Astrocyte of the spinal cord (primary cell): Measurements from ENCODE around the gene MCC.

Experiments used
- DNase-seq: peaks from one replicate; pipeline ENCODE4 v3.0.0; 2011; ENCODE audit warnings: low read depth, low spot score
- H3K4me3 ChIP-seq: 2 replicates; pipeline ENCODE4 v1.5.1; 2011; ENCODE audit warnings: low read depth, mild to moderate bottlenecking, low read length, moderate library complexity
- in situ Hi-C: cut with HindIII; loops from 2 replicates; pipeline ENCODE4 v1.10.0; 2017; ENCODE audit warnings: low sequenced_read_pairs
- TF ChIP-seq, protein P1 (sequence below): IDR thresholded peaks from 2 replicates; pipeline ENCODE4 v1.5.1; 2012; ENCODE audit warnings: low read depth, mild to moderate bottlenecking, low read length, inconsistent platforms

Gene MCC

DNA sequence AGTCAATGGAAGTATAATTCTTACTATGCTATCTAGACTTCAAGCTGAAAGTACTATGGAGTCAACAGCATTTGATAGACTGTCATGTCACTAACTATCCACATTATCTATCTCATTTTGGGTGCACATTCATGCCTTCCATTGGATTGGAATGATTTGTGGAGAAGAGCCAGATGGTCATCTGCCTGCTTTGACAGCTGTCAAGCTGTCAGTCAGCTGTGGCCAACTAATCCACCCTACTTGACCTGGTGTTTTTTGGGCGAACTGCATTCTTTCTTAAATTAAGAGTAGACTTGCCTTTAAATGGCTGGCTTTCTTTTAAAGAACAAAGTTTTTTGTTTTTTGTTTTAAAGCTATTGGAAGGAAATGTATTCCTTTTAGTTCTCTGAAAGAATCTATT lies 360.2 kb downstream of the MCC start:
- TF ChIP-seq, protein P1, sequence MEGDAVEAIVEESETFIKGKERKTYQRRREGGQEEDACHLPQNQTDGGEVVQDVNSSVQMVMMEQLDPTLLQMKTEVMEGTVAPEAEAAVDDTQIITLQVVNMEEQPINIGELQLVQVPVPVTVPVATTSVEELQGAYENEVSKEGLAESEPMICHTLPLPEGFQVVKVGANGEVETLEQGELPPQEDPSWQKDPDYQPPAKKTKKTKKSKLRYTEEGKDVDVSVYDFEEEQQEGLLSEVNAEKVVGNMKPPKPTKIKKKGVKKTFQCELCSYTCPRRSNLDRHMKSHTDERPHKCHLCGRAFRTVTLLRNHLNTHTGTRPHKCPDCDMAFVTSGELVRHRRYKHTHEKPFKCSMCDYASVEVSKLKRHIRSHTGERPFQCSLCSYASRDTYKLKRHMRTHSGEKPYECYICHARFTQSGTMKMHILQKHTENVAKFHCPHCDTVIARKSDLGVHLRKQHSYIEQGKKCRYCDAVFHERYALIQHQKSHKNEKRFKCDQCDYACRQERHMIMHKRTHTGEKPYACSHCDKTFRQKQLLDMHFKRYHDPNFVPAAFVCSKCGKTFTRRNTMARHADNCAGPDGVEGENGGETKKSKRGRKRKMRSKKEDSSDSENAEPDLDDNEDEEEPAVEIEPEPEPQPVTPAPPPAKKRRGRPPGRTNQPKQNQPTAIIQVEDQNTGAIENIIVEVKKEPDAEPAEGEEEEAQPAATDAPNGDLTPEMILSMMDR = no peak
- H3K4me3 ChIP-seq = no peak overlapping the region
- in situ Hi-C loops = no loop called here
- no peak for DNase-seq

DNA sequence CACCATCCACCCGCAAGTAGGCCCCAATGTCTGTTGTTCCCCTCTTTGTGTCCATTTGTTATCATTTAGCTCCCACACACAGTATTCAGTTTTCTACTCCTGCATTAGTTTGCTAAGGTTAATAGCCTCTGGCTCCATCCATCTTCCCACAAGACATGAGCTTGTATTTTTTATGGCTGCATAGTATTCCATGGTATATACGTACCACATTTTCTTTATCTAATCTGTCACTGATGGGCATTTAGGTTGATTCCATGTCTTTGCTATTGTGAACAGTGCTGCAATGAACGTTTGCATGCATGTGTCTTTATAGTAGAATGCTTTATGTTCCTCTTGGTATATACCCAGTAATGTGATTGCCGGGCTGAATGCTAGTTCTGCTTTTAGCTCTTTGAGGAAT lies 361.2 kb downstream of the MCC start:
- DNase-seq = no peak

DNA sequence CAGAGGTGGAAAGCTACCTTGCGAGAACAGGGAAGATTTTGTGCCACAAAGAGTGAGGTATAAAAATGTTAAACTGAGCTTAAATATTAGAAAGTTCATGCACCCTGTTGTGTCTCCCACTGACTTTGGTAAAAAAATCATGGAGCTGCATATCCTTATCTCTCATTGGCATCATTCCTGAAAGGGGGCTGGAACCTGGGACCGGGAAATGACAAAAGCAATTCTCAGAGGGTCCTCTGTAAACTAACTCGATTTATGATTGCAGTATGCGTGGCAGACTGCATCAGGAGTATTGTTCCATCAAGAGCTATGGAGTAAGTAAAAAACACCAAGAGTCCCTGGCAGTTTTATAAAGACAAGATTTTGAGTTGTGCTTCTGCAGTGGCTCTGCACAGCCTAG lies 362.9 kb downstream of the MCC start:
- H3K4me3 ChIP-seq = no peak overlapping the region
- TF ChIP-seq, protein P1 = no peak
- DNase-seq = no peak
- in situ Hi-C loops = no loop called here

More for the DNA sequence above, 361.2 kb downstream of the MCC start:
- in situ Hi-C loops = no loop called here
- TF ChIP-seq, protein P1 = no peak
- no peak overlapping the region for H3K4me3 ChIP-seq

DNA sequence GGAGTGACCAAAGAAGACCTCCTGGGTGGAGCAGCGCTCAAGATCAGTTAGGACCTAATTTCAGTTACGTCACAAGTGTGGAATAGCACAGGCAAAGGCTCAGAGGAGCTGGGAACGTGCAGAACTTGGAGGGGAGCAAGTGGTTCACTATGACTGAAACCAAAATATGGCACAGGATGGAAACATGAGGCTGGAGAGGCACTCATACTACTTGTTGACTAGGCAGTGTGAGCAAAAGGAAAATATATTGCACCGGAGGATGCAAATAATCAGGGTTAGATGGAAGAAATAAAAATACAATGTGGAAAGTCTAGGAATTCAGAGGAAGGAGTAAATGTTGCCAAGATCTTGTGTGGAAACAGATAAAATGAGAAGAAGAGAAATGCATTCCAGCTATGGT lies 363.3 kb downstream of the MCC start:
- H3K4me3 ChIP-seq = no peak overlapping the region
- in situ Hi-C loops = no loop called here
- TF ChIP-seq, protein P1 = no peak
- no peak for DNase-seq

DNA sequence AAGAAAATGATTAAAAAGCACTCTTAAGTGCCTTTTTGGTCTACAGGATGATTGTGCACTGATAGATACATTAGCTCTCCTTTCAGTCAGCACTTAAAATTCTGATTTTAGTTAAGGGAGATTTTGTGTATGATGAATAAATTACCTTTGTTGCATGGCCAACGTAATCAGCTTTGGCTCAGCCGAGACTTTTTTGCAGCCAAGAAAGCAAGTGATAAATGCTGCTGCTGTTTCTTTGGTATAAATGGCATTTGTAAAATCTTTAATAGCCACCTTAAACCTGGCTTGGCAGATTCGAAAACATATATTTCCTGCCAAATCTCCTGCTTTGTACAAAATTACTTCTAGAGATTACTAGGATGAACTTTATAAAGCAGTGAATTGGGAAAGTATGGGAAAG lies 364.0 kb downstream of the MCC start:
- DNase-seq = no peak
- TF ChIP-seq, protein P1 = no peak
- H3K4me3 ChIP-seq = no peak overlapping the region
- in situ Hi-C loops = no loop called here

DNA sequence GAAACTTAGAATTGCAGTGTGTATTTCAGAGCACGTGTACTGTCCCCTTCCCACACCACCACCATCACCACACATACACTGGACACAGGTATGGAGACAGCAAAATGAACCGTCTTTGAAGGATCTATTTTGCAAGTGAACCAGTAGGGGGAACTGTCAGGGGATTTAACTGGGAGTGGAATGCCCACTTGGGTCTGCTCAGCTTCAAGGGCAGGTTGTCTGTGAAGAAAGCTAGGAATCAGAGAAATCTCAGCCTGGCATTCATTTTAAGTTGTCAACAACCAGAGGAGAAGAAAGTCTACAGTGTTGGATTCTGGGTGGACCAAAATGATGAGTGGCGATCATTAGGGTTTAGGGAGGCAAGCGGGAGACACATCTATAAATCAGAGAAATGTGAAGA lies 364.6 kb downstream of the MCC start:
- in situ Hi-C loops = no loop called here
- DNase-seq = peak; percentile 5
- TF ChIP-seq, protein P1 = peak; percentile 45
- H3K4me3 ChIP-seq = no peak overlapping the region

DNA sequence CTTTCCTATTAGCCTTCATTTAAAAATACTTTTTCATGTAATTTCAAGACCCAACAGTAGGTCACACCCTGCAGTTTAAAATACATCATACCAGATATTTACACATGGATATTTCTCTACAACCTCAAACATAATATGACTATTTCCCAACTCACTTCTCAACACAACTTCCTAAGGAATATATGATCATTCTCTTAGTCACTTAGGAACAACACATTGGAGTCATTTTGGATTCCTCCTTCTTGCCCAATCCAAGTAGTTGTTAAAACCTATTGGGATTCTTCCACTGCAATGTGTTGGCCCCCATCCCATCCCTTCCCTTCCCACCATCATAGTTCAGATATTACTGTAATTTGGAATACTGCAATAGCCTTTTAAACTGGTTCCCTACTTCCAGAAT lies 366.2 kb downstream of the MCC start:
- in situ Hi-C loops = no loop called here
- H3K4me3 ChIP-seq = no peak overlapping the region
- TF ChIP-seq, protein P1 = no peak
- peak; percentile 23 for DNase-seq
